Mesenchymal stem cell (in vitro differentiated cells and primary cell): ENCODE measurements around the gene FRMPD1.

Source experiments
- DNase-seq: peaks from one replicate; pipeline ENCODE4 v3.0.0-alpha.2; 2013
- H2AFZ ChIP-seq: one replicate; pipeline ENCODE4 v1.6.1; 2013; ENCODE audit warnings: low read depth, mild to moderate bottlenecking, control low read depth, inconsistent platforms, low read length, moderate library complexity
- H2AK5ac ChIP-seq: 2 replicates; pipeline ENCODE4 v1.6.1; 2013; ENCODE audit warnings: low read length, moderate library complexity, mild to moderate bottlenecking, inconsistent platforms; ENCODE audit not compliant: severe bottlenecking
- H2BK120ac ChIP-seq: one replicate; pipeline ENCODE4 v1.6.1; 2013; ENCODE audit warnings: low read depth, mild to moderate bottlenecking, inconsistent platforms, low read length, moderate library complexity
- H2BK12ac ChIP-seq, 2 experiments: one replicate each; pipeline ENCODE4 v1.6.1; 2013; ENCODE audit warnings: inconsistent platforms in 2 of 2, low read length in 2 of 2, mild to moderate bottlenecking in 2 of 2, moderate library complexity in 2 of 2, control low read depth in 1 of 2
- H2BK15ac ChIP-seq: one replicate; pipeline ENCODE4 v1.6.1; 2013; ENCODE audit warnings: mild to moderate bottlenecking, low read depth, inconsistent platforms; ENCODE audit not compliant: poor library complexity, severe bottlenecking
- H2BK5ac ChIP-seq: 2 replicates; pipeline ENCODE4 v1.6.1; 2013; ENCODE audit warnings: low read depth, mild to moderate bottlenecking, low read length, control low read depth, inconsistent platforms; ENCODE audit not compliant: poor library complexity, severe bottlenecking
- H3K14ac ChIP-seq, 2 experiments: one replicate each; pipeline ENCODE4 v1.6.1; 2013; ENCODE audit warnings: inconsistent platforms in 2 of 2, low read length in 2 of 2, control low read depth in 1 of 2, mild to moderate bottlenecking in 1 of 2, moderate library complexity in 1 of 2
- H3K18ac ChIP-seq, 2 experiments: one replicate each; pipeline ENCODE4 v1.6.1; 2013; ENCODE audit warnings: inconsistent platforms in 2 of 2, low read length in 2 of 2, control low read depth in 1 of 2, low read depth in 1 of 2, mild to moderate bottlenecking in 1 of 2
- H3K23ac ChIP-seq, 2 experiments: one replicate each; pipeline ENCODE4 v1.6.1; 2013; ENCODE audit warnings: inconsistent platforms in 2 of 2, low read length in 2 of 2, mild to moderate bottlenecking in 2 of 2, moderate library complexity in 2 of 2, control low read depth in 1 of 2
- H3K27ac ChIP-seq: 2 replicates; pipeline ENCODE4 v1.5.1; 2013; ENCODE audit warnings: mild to moderate bottlenecking, moderate library complexity, low read length, control low read depth, inconsistent platforms; ENCODE audit not compliant: poor library complexity, severe bottlenecking
- H3K27me3 ChIP-seq, 2 experiments: 2 replicates each; pipeline versions ENCODE4 v1.6.1 to v1.7.0; 2013; ENCODE audit warnings: low read length in 2 of 2, mild to moderate bottlenecking in 2 of 2, moderate library complexity in 2 of 2, control low read depth in 1 of 2, inconsistent platforms in 1 of 2; ENCODE audit not compliant: control insufficient read depth in 1 of 2, insufficient read depth in 1 of 2
- H3K36me3 ChIP-seq, 2 experiments: 2 replicates each; pipeline versions ENCODE4 v1.6.1 to v1.7.0; 2013; ENCODE audit warnings: low read length in 2 of 2, control low read depth in 1 of 2, inconsistent platforms in 1 of 2, low read depth in 1 of 2, mild to moderate bottlenecking in 1 of 2; ENCODE audit not compliant: insufficient read depth in 2 of 2, control insufficient read depth in 1 of 2
- H3K4ac ChIP-seq, 2 experiments: one replicate each; pipeline ENCODE4 v1.6.1; 2013; ENCODE audit warnings: inconsistent platforms in 2 of 2, low read length in 2 of 2, mild to moderate bottlenecking in 2 of 2, moderate library complexity in 2 of 2, control low read depth in 1 of 2, low read depth in 1 of 2
- H3K4me1 ChIP-seq: 2 replicates; pipeline ENCODE4 v1.6.1; 2013; ENCODE audit warnings: low read depth, low read length, control low read depth; ENCODE audit not compliant: control insufficient read depth, insufficient read depth
- H3K4me2 ChIP-seq: 2 replicates; pipeline ENCODE4 v1.6.1; 2013; ENCODE audit warnings: low read length, mild to moderate bottlenecking, inconsistent platforms; ENCODE audit not compliant: poor library complexity, severe bottlenecking
- H3K4me3 ChIP-seq, 2 experiments: 2 replicates each; pipeline versions ENCODE4 v1.5.1 to v1.7.0; 2013; ENCODE audit warnings: low read length in 2 of 2, mild to moderate bottlenecking in 2 of 2, control low read depth in 1 of 2, low read depth in 1 of 2; ENCODE audit not compliant: insufficient read depth in 1 of 2
- H3K79me1 ChIP-seq: replicated peaks from 2 replicates; pipeline ENCODE4 v1.6.1; 2013; ENCODE audit warnings: mild to moderate bottlenecking, control low read depth, low read length, inconsistent platforms; ENCODE audit not compliant: poor library complexity, severe bottlenecking
- H3K9ac ChIP-seq: 2 replicates; pipeline ENCODE4 v1.7.0; 2013; ENCODE audit warnings: mild to moderate bottlenecking, low read length, moderate library complexity
- H3K9me3 ChIP-seq: 2 replicates; pipeline ENCODE4 v1.7.0; 2013; ENCODE audit warnings: mild to moderate bottlenecking, low read length; ENCODE audit not compliant: control insufficient read depth
- H4K8ac ChIP-seq: one replicate; pipeline ENCODE4 v1.6.1; 2013; ENCODE audit warnings: inconsistent platforms, mild to moderate bottlenecking, low read length, moderate library complexity
- H4K91ac ChIP-seq: one replicate; pipeline ENCODE4 v1.6.1; 2013; ENCODE audit warnings: mild to moderate bottlenecking, low read length, inconsistent platforms
- WGBS: methylation state at CpG from one replicate; pipeline ENCODE4 v1.1.7; 2013; ENCODE audit warnings: mixed read lengths; 5-methylcytosine and 5-hydroxymethylcytosine counted together

FRMPD1 gene

GRCh38 chr9:37746448-37747270, 95.9 kb downstream of the FRMPD1 start:
- Histone ChIP-seq H2BK12ac (no peak overlapping the region), H2AK5ac (no peak overlapping the region), H3K4me1 (no peaks in the 10 kb centered on the region), H2BK5ac (no peak overlapping the region), H3K4me3 (no peak overlapping the region), H2BK15ac (no peak overlapping the region), H3K23ac (no peak overlapping the region), H3K14ac (no peak overlapping the region), H3K4me2 (no peak overlapping the region), H3K79me1 (no peaks in the 10 kb centered on the region), H4K8ac (peak overlapping the region; percentile 5), H2AFZ (no peak overlapping the region), H3K9ac (no peak overlapping the region), H3K36me3 (peaks cover 0 to 15% of the 10 kb centered on the region in 2 experiments), H4K91ac (no peak overlapping the region), H3K4ac (no peak overlapping the region), H3K9me3 (no peaks in the 10 kb centered on the region), H3K27ac (no peak overlapping the region), H3K27me3 (peaks cover 0 to 21% of the 10 kb centered on the region in 2 experiments), H3K18ac (no peak overlapping the region), H2BK120ac (no peak overlapping the region)
- peak; percentile 83 for DNase-seq
- 65% methylated on average over 22 of the region's 24 CpGs for WGBS

GRCh38 chr9:37747271-37747753, 96.6 kb downstream of the FRMPD1 start:
- no peak overlapping the region for H2AK5ac ChIP-seq
- WGBS, result 55% methylated on average over 2 of the region's 3 CpGs

DNA sequence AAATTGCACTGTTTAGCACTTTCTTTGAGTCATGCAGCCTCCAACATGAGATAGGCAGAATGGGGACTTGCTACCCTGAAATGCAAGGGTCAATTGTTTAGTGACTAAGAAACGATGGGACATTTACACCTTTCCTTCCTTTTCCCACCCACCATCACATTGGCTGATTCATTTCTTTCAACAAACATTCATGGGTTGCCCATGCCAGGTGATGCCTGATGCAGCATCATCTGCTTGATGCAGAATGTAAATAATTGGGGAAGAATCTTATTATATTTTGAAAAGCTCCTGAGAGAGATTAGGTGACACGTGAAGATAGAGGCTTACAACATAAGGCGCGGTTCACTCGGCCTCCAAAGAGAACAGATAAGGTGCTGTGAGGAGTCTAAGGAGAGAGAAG, 98.4 kb downstream of the FRMPD1 start:
- Histone ChIP-seq H4K8ac (no peak overlapping the region), H2BK5ac (no peak overlapping the region), H2BK120ac (no peak overlapping the region), H3K18ac (no peak overlapping the region), H2BK15ac (no peak overlapping the region), H3K4me1 (peaks cover 3% of the 10 kb centered on the region), H3K36me3 (peaks cover 0 to 9% of the 10 kb centered on the region in 2 experiments), H2AK5ac (no peak overlapping the region), H4K91ac (no peak overlapping the region), H3K27me3 (peaks cover 0 to 14% of the 10 kb centered on the region in 2 experiments), H3K79me1 (peaks cover under 1% of the 10 kb centered on the region), H3K9me3 (no peaks in the 10 kb centered on the region), H3K4ac (no peak overlapping the region), H3K23ac (no peak overlapping the region), H3K4me2 (no peak overlapping the region), H3K9ac (no peak overlapping the region), H3K27ac (no peak overlapping the region), H3K14ac (no peak overlapping the region), H2BK12ac (no peak overlapping the region), H3K4me3 (no peak overlapping the region), H2AFZ (no peak overlapping the region)
- DNase-seq, result no peak
- WGBS, result 80% methylated on average over 5 of the region's 5 CpGs

More at GRCh38 chr9:37747271-37747753, 96.6 kb downstream of the FRMPD1 start:
- Histone ChIP-seq H3K36me3 (peaks cover 0 to 9% of the 10 kb centered on the region in 2 experiments), H2BK12ac (no peak overlapping the region), H3K9me3 (no peaks in the 10 kb centered on the region), H3K27me3 (peaks cover 0 to 14% of the 10 kb centered on the region in 2 experiments), H2BK15ac (no peak overlapping the region), H4K8ac (no peak overlapping the region), H4K91ac (no peak overlapping the region), H3K4ac (no peak overlapping the region), H3K4me1 (no peaks in the 10 kb centered on the region), H3K4me3 (no peak overlapping the region), H3K23ac (no peak overlapping the region), H2BK120ac (no peak overlapping the region), H3K18ac (no peak overlapping the region), H3K27ac (no peak overlapping the region), H3K79me1 (no peaks in the 10 kb centered on the region), H2BK5ac (no peak overlapping the region), H3K9ac (no peak overlapping the region), H3K14ac (no peak overlapping the region), H2AFZ (no peak overlapping the region), H3K4me2 (no peak overlapping the region)
- DNase-seq, result peak; percentile 78

DNA sequence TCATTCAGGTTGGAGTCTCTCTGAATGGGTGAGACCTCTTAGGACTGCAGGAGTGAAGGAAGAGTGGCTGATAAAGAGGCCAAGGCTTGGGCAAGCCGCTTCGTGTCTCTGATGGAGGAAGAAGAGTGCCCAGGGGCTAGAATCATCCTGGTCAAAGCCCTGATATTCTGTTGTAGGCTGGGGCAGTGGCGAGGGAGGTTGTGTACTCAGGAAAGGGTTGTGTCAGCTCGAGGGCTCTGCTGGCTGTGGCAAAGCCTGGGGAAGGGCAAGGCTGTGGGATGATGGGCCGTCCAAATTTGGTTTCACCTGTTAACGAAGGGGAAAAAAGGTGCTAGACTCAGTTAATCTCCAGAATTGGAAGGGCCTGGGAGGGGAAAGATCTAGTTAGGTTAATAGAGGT, 100.4 kb downstream of the FRMPD1 start:
- H2BK15ac ChIP-seq, result no peak overlapping the region
- no peak overlapping the region for H3K14ac ChIP-seq
- no peak overlapping the region for H3K27ac ChIP-seq
- peaks cover 8% of the 10 kb centered on the region for H3K79me1 ChIP-seq
- no peak overlapping the region for H2BK5ac ChIP-seq
- DNase-seq, result no peak
- 74% methylated on average over 5 of the region's 6 CpGs for WGBS
- no peak overlapping the region for H2BK120ac ChIP-seq
- no peak overlapping the region for H3K18ac ChIP-seq
- H3K4me1 ChIP-seq, result peaks cover 3% of the 10 kb centered on the region
- no peak overlapping the region for H3K4me2 ChIP-seq
- no peak overlapping the region for H2AK5ac ChIP-seq
- peaks cover 0 to under 1% of the 10 kb centered on the region in 2 experiments for H3K27me3 ChIP-seq
- H3K4me3 ChIP-seq, result no peak overlapping the region
- H3K4ac ChIP-seq, result no peak overlapping the region
- H3K36me3 ChIP-seq, result no peaks in the 10 kb centered on the region
- no peak overlapping the region for H3K23ac ChIP-seq
- H4K8ac ChIP-seq, result no peak overlapping the region
- no peak overlapping the region for H4K91ac ChIP-seq
- H3K9ac ChIP-seq, result no peak overlapping the region
- no peak overlapping the region for H2AFZ ChIP-seq
- H3K9me3 ChIP-seq, result no peaks in the 10 kb centered on the region
- no peak overlapping the region for H2BK12ac ChIP-seq
